ENCODE data around the gene TPCN2.

The TPCN2 gene

DNA sequence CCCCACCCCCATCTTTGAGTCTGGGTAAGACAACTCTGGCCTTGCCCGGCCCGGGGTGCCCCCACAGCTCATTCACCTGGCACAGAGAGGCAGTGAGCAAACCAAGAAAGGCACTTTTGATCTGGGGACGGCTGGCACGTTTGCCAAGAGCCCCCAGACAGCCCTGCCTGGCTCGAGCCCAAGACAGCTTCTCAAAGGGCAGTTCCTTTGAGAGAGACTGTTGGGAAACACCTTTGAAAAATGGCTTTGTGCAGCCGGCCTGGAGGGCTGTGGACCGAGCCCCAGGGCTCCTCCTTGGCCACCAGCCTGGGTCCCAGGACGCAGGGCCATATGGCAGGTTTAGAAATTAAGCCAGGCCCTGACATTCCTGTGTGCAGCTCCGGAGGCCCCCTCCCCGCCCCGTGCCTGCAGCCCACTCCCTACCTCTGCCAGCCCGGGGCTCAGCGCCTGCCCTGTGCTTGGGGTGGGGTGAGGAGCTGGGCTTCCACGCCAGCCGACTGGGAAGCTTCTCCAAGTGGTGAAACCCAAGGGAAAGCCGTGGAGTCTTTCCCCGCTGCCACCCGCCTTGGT lies 56.8 kb downstream of the TPCN2 start:
- H3K27me3 ChIP-seq (ENCODE audit: control insufficient read depth in 1 of 2, insufficient read depth in 2 of 2, low read length in 2 of 2) = no peaks in the 10 kb centered on the region
- no peak overlapping the region for H3K27ac ChIP-seq (ENCODE audit: low read depth, low read length)
- peaks cover 5% of the 10 kb centered on the region for H3K4me1 ChIP-seq (ENCODE audit: insufficient read depth, low read length)
- no peaks in the 10 kb centered on the region for H3K9me3 ChIP-seq (ENCODE audit: low read length)
- no peak overlapping the region for H3K4me3 ChIP-seq (ENCODE audit: low read depth in 1 of 2, low read length in 2 of 2)
- H3K9ac ChIP-seq (ENCODE audit: low read length) = no peak overlapping the region
- peaks cover 4% of the 10 kb centered on the region for H3K36me3 ChIP-seq (ENCODE audit: insufficient read depth, low read length)

DNA sequence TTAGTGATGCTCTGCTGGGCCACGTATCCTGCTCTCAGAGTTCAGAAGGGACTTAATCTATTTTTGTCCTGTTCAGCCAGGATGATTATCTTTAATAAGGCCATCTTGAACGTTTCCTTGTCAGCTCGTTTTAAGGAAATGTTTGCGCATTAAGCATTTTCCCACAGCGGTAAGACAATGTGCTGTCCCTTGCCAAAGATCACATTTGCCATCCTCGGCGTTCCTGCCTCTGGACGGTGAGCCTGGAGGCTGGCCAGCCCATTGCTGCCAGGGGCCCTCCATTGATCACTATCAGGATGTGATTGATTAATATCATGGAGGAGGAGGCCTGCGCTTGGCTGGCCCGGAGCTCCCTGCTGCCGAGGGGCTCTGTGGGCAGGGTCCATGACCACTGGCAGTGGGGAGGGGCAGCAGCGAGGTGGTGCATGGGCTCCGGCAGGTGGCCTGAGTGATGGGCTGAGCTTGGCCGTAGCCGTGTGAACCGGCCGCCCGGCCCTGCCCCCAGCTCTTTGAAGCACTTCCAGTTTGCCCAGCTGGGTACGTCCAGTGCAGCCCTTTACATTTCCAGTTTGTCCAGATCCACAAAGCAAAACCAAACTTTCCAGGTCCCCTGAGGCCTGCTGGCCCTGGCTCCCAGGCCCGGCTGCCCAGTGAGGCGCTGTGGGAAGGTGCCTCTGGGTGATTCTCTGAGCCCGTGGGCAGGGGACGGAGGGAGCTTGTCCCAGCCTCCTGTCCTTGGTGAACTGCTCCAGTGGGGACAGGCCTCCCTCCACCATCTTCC lies 57.5 kb downstream of the TPCN2 start:
- H3K9me3 ChIP-seq (ENCODE audit: low read length) = no peaks in the 10 kb centered on the region
- H3K36me3 ChIP-seq (ENCODE audit: insufficient read depth, low read length) = peaks cover 4% of the 10 kb centered on the region
- H3K4me1 ChIP-seq (ENCODE audit: insufficient read depth, low read length) = peaks cover 5% of the 10 kb centered on the region
- no peaks in the 10 kb centered on the region for H3K27me3 ChIP-seq (ENCODE audit: control insufficient read depth in 1 of 2, insufficient read depth in 2 of 2, low read length in 2 of 2)
- no peak overlapping the region for H3K4me3 ChIP-seq (ENCODE audit: low read depth in 1 of 2, low read length in 2 of 2)
- no peak overlapping the region for H3K9ac ChIP-seq (ENCODE audit: low read length)
- H3K27ac ChIP-seq (ENCODE audit: low read depth, low read length) = no peak overlapping the region

DNA sequence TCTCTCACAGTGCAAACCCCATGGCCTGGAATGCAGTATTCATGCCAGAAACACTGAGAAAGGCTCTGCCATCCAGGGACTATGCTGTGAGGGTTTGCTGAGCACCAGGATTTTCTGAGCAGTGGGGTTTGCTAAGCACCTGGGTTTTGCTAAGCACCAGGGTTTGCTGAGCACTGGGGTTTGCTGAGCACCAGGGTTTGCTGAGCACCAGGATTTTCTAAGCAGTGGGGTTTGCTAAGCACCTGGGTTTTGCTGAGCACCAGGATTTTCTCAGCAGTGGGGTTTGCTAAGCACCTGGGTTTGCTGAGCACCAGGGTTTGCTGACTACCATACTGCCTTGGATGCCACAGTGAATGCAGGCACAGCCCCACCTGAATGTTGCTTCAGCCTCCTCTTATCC lies 58.7 kb downstream of the TPCN2 start:
- no peaks in the 10 kb centered on the region for H3K4me1 ChIP-seq (ENCODE audit: insufficient read depth, low read length)
- H3K9ac ChIP-seq (ENCODE audit: low read length) = no peak overlapping the region
- no peak overlapping the region for H3K27ac ChIP-seq (ENCODE audit: low read depth, low read length)

DNA sequence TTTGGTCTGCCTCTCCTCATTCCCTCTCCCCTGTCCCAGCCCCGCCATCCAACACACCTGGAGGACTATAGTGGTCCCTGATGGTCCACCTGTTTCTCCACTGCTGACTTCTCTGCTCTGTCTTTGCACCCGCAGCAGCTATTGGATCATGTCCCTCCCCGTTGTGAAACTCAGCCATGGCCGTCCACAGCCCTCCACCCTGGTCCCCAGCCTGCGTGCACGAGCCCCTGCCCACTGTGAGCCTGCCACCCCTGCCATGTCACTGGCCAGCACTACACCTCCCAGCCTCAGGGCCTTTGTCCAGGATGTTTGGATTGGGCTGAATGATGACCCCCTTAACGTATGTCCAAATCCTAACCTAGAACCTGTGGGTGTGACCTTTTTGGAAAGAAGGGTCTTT lies 59.3 kb downstream of the TPCN2 start:
- no peak overlapping the region for H3K4me3 ChIP-seq (ENCODE audit: low read depth in 1 of 2, low read length in 2 of 2)
- H3K27ac ChIP-seq (ENCODE audit: low read depth, low read length) = no peak overlapping the region
- no peaks in the 10 kb centered on the region for H3K27me3 ChIP-seq (ENCODE audit: control insufficient read depth in 1 of 2, insufficient read depth in 2 of 2, low read length in 2 of 2)
- no peaks in the 10 kb centered on the region for H3K9me3 ChIP-seq (ENCODE audit: low read length)
- H3K36me3 ChIP-seq (ENCODE audit: insufficient read depth, low read length) = peaks cover 4% of the 10 kb centered on the region
- H3K4me1 ChIP-seq (ENCODE audit: insufficient read depth, low read length) = no peaks in the 10 kb centered on the region
- H3K9ac ChIP-seq (ENCODE audit: low read length) = no peak overlapping the region

More for the DNA sequence above, 58.7 kb downstream of the TPCN2 start:
- no peak overlapping the region for H3K4me3 ChIP-seq (ENCODE audit: low read depth in 1 of 2, low read length in 2 of 2)
- H3K36me3 ChIP-seq (ENCODE audit: insufficient read depth, low read length) = peaks cover 4% of the 10 kb centered on the region
- H3K9me3 ChIP-seq (ENCODE audit: low read length) = no peaks in the 10 kb centered on the region
- no peaks in the 10 kb centered on the region for H3K27me3 ChIP-seq (ENCODE audit: control insufficient read depth in 1 of 2, insufficient read depth in 2 of 2, low read length in 2 of 2)

DNA sequence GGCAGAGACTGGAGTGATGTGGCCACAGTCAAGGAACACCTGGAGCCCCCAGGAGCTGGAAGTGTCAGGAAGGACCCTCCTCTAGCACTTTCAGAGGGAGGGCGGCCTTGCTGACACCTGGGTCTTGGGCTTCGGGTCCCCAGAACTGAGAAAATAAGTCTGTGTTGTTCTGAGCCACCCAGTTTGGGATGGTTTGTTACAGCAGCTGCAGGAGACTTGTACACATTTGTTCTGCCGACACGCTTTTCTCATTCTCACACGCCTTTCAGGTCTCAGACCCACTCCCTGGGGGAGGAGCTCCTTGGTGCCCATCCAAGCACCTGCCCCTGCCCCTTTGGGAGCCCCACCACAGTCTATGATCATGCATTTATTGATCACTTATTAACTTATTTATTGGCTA lies 59.8 kb downstream of the TPCN2 start:
- no peaks in the 10 kb centered on the region for H3K27me3 ChIP-seq (ENCODE audit: control insufficient read depth in 1 of 2, insufficient read depth in 2 of 2, low read length in 2 of 2)
- no peaks in the 10 kb centered on the region for H3K9me3 ChIP-seq (ENCODE audit: low read length)
- H3K4me3 ChIP-seq (ENCODE audit: low read depth in 1 of 2, low read length in 2 of 2) = no peak overlapping the region
- H3K4me1 ChIP-seq (ENCODE audit: insufficient read depth, low read length) = no peaks in the 10 kb centered on the region
- no peak overlapping the region for H3K9ac ChIP-seq (ENCODE audit: low read length)
- H3K36me3 ChIP-seq (ENCODE audit: insufficient read depth, low read length) = peaks cover 4% of the 10 kb centered on the region
- H3K27ac ChIP-seq (ENCODE audit: low read depth, low read length) = no peak overlapping the region

DNA sequence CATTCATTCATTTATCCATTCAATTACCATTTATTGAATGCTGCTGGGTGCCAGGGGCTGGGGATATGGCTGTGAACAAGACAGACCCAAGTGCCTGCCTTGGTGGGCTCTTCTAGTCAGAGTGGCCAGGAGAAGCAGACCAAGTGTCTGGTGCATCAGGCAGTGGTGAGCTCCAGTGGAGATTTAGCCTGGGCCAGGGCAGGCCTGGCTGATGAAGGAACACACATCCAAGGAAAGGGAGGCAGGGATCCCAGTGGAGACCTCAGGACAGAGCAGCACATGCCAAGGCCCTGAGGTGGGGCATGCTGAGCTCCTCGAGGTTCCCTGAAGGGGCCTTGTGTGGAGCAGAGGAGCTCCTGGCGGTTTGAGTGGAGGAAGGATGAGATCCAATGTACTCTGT lies 60.4 kb downstream of the TPCN2 start:
- Histone ChIP-seq H3K4me3 (ENCODE audit: low read depth in 1 of 2, low read length in 2 of 2) (no peak overlapping the region), H3K36me3 (ENCODE audit: insufficient read depth, low read length) (peaks cover 4% of the 10 kb centered on the region), H3K9ac (ENCODE audit: low read length) (no peak overlapping the region), H3K9me3 (ENCODE audit: low read length) (no peaks in the 10 kb centered on the region), H3K27ac (ENCODE audit: low read depth, low read length) (no peak overlapping the region), H3K27me3 (ENCODE audit: control insufficient read depth in 1 of 2, insufficient read depth in 2 of 2, low read length in 2 of 2) (no peaks in the 10 kb centered on the region), H3K4me1 (ENCODE audit: insufficient read depth, low read length) (no peaks in the 10 kb centered on the region)

DNA sequence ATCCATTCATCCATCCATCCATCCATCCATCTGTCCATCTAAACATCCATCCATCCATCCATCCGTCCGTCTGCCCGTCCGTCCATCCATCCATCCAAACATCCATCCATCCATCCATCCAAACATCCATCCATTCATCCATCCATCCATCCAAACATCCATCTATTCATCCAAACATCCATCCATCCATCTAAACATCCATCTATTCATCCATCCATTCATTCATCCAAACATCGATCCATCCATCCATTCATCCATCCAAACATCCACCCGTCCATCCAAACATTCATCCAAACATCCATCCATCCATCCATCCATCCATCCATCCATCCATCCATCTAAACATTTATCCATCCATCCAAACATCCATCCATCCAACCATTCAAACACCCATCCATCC lies 61.7 kb downstream of the TPCN2 start:
- Histone ChIP-seq H3K27me3 (ENCODE audit: control insufficient read depth in 1 of 2, insufficient read depth in 2 of 2, low read length in 2 of 2) (no peaks in the 10 kb centered on the region), H3K27ac (ENCODE audit: low read depth, low read length) (no peak overlapping the region), H3K4me1 (ENCODE audit: insufficient read depth, low read length) (no peaks in the 10 kb centered on the region), H3K36me3 (ENCODE audit: insufficient read depth, low read length) (peaks cover 4% of the 10 kb centered on the region), H3K9ac (ENCODE audit: low read length) (no peak overlapping the region), H3K9me3 (ENCODE audit: low read length) (no peaks in the 10 kb centered on the region), H3K4me3 (ENCODE audit: low read depth in 1 of 2, low read length in 2 of 2) (no peak overlapping the region)

DNA sequence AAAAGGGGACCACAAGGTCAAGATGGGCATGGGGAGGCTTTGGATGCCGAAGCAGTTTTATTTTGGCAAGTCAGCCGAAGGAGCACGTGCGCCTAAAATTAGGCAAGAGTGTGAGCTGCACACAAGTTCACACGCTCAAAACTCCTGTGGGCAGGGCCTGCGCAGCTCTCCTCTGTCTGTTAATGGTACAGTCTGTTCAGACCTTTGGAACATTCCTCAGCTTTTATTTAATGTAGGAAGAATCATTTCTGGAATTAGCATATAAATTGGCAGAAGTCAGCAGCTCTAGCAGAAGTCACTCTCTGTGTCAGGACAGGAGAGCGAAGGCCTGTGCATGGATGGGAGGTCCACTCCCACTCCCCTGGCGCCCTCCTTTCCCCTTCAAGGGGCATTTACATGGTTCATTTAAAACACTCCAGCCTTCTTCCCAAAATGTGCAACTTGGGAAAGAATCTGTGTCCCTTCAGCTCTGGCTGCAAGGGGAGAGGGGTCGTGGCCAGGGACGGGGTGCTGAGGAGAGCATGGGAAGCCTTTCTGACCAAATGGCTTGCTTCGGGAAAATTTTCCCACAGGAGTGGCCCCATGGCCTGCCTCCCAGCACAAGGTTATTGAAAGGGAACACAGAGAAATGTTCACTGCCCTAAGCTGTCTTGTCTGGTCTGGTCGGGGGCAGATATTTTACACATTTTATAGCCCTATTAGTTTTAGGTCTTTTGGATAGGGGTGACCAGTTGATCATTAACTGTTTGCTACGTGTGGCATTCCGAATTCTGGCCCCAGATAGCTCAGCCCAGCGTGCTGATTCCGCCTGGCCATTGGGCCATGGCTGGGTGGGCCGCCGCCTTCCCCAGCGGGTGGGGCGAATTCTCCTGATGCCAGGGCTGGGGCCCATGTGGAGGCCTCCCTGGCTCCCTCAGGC lies 63.2 kb downstream of the TPCN2 start:
- H3K4me3 ChIP-seq (ENCODE audit: low read depth in 1 of 2, low read length in 2 of 2) = no peak overlapping the region
- no peak overlapping the region for H3K9ac ChIP-seq (ENCODE audit: low read length)
- no peak overlapping the region for H3K27ac ChIP-seq (ENCODE audit: low read depth, low read length)
- no peaks in the 10 kb centered on the region for H3K27me3 ChIP-seq (ENCODE audit: control insufficient read depth in 1 of 2, insufficient read depth in 2 of 2, low read length in 2 of 2)
- no peaks in the 10 kb centered on the region for H3K9me3 ChIP-seq (ENCODE audit: low read length)
- peaks cover 4% of the 10 kb centered on the region for H3K36me3 ChIP-seq (ENCODE audit: insufficient read depth, low read length)
- no peaks in the 10 kb centered on the region for H3K4me1 ChIP-seq (ENCODE audit: insufficient read depth, low read length)

DNA sequence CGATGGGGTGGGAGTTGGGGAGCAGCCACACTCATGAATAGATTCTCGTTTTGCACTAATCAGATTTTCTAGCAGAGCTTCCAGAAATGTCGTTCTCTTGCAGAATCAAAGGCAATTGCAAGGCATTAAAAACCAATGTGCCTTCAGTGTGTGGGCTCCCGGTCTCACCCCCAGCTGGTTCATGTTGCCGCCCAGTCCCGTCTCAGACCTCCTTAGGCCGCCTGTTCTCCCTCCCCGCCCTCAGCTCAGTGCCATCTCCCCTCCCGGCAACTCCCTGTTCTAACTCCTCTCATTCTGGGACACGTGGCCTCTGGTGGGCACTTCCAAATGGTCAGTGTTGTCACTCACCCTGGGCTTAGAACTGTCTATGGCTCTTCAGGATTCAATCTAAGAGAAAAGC lies 64.5 kb downstream of the TPCN2 start:
- Histone ChIP-seq H3K36me3 (ENCODE audit: insufficient read depth, low read length) (peaks cover 3% of the 10 kb centered on the region), H3K27ac (ENCODE audit: low read depth, low read length) (no peak overlapping the region), H3K27me3 (ENCODE audit: control insufficient read depth in 1 of 2, insufficient read depth in 2 of 2, low read length in 2 of 2) (no peaks in the 10 kb centered on the region), H3K4me1 (ENCODE audit: insufficient read depth, low read length) (no peaks in the 10 kb centered on the region), H3K4me3 (ENCODE audit: low read depth in 1 of 2, low read length in 2 of 2) (no peak overlapping the region), H3K9ac (ENCODE audit: low read length) (no peak overlapping the region), H3K9me3 (ENCODE audit: low read length) (no peaks in the 10 kb centered on the region)

DNA sequence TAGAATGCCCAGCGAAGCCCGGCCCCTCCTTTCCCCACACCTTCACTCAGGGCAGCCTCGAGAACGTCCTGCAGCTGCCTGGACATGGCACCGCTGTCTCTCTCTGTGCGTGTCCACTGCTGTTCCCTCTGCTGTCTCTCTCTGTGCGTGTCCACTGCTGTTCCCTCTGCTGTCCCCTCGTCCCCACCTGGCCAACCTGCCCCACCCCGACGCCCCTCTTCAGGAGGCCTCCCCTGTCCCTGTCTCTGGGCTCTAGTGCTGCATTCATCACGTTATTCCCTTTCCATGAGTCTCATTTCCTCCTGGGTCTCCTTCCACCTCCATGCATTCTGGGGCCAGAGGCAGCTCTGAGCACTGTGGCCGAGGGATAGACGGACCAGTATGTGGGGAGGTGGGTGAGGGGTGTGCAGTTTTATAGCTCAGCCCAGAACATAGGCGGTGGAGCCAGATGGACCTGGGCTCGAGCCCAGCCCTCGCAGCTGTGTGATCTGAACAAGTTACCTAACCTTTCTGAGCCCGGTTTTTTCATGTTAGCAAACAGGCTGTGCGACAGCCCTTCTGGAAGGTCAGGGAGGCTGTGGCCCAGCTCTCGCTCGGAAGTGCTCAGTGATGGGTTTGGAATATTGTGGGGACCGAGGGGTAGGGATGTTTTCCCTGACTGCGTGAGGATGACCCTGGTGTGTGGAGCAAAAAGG lies 65.1 kb downstream of the TPCN2 start:
- Histone ChIP-seq H3K36me3 (ENCODE audit: insufficient read depth, low read length) (no peaks in the 10 kb centered on the region), H3K9ac (ENCODE audit: low read length) (no peak overlapping the region), H3K27me3 (ENCODE audit: control insufficient read depth in 1 of 2, insufficient read depth in 2 of 2, low read length in 2 of 2) (no peaks in the 10 kb centered on the region), H3K27ac (ENCODE audit: low read depth, low read length) (no peak overlapping the region), H3K4me3 (ENCODE audit: low read depth in 1 of 2, low read length in 2 of 2) (no peak overlapping the region), H3K9me3 (ENCODE audit: low read length) (no peaks in the 10 kb centered on the region), H3K4me1 (ENCODE audit: insufficient read depth, low read length) (no peaks in the 10 kb centered on the region)

DNA sequence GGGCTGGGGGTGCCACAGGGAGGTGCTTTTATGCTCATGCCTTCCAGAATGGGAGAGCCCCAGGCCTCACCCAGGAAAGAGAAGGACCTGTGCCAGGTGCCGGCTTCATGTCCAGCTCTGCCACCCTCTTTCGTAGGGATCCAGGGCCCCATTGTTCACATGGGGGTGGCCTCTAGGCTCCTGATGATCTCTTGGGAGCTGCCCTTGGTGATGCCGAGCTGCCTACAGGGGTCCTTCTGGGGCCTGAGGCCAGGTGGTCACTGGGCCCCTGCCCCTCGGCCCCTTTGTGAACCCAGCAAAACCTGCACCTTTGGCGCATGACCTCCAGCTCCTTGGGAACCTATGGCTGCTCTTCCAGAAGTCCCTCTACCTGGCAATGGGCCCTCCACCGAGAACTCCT lies 65.6 kb downstream of the TPCN2 start:
- Histone ChIP-seq H3K9ac (ENCODE audit: low read length) (no peak overlapping the region), H3K4me1 (ENCODE audit: insufficient read depth, low read length) (no peaks in the 10 kb centered on the region), H3K27me3 (ENCODE audit: control insufficient read depth in 1 of 2, insufficient read depth in 2 of 2, low read length in 2 of 2) (no peaks in the 10 kb centered on the region), H3K4me3 (ENCODE audit: low read depth in 1 of 2, low read length in 2 of 2) (no peak overlapping the region), H3K27ac (ENCODE audit: low read depth, low read length) (no peak overlapping the region), H3K36me3 (ENCODE audit: insufficient read depth, low read length) (no peaks in the 10 kb centered on the region), H3K9me3 (ENCODE audit: low read length) (no peaks in the 10 kb centered on the region)

Data from muscle layer of colon (tissue), 2 donors.